ELR (cell line): ENCODE results near the gene ATP2B2.
A peak's percentile ranks its signal among the peaks of the same experiment; 100 is the strongest.

Experiments used
- DNase-seq: peaks from one replicate; pipeline ENCODE4 v3.0.0-alpha.2; 2015; ENCODE audit warnings: low read depth

Gene ATP2B2

GRCh38 chr3:10341901-10342398 is 163.4 kb downstream of the ATP2B2 start:
- DNase-seq, result no peak

- no peak for DNase-seq
These were observed 164.9 kb downstream of the ATP2B2 start for GRCh38 chr3:10340476-10340875.

GRCh38 chr3:10340046-10340445 is 165.3 kb downstream of the ATP2B2 start:
- DNase-seq, result no peak

- DNase-seq, result no peak
These were observed 165.9 kb downstream of the ATP2B2 start for GRCh38 chr3:10339376-10339955.

- no peak for DNase-seq
These were observed 166.6 kb downstream of the ATP2B2 start for GRCh38 chr3:10338591-10339353.

GRCh38 chr3:10338164-10338470 is 167.3 kb downstream of the ATP2B2 start:
- DNase-seq, result no peak

DNA sequence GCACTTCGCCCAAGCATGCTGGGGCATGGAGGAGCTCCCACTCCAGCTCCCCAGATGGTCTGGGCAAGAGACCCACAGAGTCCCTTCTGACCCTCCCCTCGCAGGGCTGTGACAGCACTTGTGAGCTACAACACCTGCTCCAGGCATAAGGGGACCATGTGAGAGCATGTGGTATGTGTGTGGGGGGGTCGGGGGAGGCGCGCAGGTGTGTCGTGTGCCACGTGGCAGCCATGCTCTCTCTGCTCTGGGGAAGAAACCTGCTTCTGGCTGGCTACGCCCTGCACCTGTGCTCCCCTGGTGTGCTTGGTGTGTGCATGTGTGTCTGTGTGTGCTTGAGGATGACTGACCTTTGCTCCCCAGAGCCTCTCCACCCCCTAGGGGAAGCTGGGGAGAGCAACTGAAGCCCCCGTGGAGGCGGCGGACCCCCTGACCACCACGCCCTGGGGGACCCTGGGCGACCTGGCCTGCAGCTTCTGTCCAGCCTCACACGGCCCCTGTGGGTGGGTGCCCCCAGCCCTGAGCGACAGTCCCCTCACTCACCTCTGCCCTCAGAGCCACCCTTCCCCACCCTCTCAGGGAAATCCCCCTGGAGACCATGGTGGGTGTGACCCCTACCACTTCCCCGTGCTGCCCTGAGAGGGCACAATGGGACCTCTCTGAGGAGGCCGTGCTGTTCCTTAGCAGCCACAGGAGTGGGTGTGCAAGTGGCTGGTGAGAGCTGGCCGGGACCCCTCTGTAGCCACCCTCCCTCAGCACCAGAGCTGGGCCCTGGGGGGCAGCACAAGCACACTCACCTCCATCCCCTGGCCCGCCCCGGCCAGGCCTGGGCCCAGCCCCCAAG is 167.8 kb downstream of the ATP2B2 start:
- DNase-seq, result no peak

GRCh38 chr3:10336761-10337160 is 168.6 kb downstream of the ATP2B2 start:
- no peak for DNase-seq

- DNase-seq, result no peak
These were observed 169.3 kb downstream of the ATP2B2 start for GRCh38 chr3:10335871-10336622.

DNA sequence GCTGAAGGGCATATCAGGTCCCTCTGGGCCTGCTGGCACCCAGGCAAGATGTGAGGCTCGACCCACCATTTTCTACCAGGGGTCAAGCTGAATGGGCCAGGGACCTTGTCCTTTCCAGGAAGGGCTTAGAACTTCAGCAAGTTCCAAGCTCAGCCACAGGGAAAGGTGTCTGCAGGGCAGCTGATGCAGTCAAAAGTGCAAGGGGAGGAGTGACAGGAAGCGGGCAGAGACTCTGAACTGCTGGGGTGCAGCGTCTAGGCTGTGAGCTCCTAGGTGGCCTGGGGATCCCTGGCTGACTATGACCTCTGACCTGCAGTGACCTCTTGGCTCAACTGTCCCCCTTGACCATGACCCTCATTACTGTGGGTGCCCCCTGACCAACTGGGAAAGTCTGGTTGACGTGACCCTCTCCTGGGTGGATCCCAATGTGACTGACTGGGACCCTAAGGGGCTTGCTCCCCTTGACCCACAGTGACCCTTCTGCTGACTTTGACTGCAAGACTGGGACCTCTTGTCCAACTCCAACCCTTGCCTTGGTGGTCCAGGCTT is 170.1 kb downstream of the ATP2B2 start:
- DNase-seq, result no peak

GRCh38 chr3:10334459-10334858 is 170.9 kb downstream of the ATP2B2 start:
- DNase-seq, result peak; percentile 43

DNA sequence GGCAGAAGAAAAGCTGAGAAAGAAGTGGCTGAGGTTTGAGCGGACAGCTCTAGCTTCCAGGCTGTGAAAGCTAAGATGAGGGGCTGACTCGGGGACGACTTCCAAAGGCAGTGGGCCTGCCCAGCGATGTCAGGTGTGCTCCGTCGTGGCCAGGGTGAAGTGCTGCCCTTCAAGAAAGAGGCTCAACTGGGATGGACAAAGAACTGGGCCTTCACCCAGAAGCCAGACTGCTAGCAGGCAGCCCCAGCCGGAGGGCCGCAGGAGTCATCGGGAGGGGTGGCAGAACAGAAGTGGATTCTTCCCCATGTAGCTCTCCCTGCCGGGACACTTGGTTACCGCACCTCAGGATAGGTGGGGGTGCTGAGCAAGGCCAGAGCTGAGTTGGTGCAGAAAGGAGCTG is 171.3 kb downstream of the ATP2B2 start:
- DNase-seq, result no peak

GRCh38 chr3:10333349-10333650 is 172.1 kb downstream of the ATP2B2 start:
- DNase-seq, result no peak

- no peak for DNase-seq
These were observed 172.7 kb downstream of the ATP2B2 start for GRCh38 chr3:10332481-10333348.

DNA sequence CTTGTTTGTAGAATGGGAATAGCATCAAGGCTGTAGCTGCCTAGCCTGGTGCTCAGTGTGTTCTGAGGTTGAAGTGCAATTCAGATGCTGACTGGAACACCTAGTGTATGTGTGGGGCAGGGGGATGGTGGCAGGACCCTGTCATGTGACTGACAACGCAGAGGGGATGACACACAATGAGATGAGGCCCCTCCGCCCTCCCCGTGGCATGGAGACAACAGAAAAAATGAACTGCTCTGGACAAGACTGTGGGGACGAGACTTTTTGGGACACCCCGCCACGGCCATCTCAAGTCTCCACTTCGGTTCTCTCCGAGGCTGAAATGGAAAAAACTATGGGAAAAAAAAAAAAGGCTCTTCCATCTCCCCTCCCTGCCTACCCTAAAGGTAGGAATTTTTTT is 174.1 kb downstream of the ATP2B2 start:
- no peak for DNase-seq

GRCh38 chr3:10330319-10330718 is 175.1 kb downstream of the ATP2B2 start:
- no peak for DNase-seq

GRCh38 chr3:10329495-10330015 is 175.8 kb downstream of the ATP2B2 start:
- no peak for DNase-seq

DNA sequence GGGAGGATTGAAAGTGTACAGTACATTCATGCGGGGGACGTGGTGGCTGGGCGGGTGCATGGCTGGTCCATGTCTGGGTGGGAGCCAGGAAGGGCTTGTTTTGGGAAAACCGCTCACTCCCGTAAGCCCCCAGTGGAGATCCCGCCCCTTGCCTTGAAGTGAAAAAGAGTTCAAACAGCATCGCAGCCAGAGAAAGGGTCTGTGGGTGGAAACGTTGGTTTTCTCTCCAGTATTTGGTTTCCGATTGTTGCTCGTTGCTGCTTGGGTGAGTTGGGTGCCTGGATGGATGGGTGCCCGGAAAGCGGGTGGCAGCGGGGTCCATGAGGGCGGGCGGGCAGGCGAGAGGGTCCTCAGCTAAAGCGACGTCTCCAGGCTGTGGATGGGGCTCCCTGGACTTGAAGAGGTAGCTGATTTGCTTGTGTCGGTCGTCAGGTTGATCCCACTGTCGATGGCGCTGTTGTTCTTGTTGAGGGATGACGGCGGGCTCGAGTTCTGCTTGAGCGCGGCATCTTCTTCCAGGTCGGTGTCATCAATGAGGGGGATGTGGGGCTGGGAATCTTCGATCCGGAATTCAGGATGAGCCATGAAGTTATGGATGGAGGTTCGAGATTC is 176.8 kb downstream of the ATP2B2 start:
- no peak for DNase-seq

GRCh38 chr3:10327592-10327991 is 177.8 kb downstream of the ATP2B2 start:
- no peak for DNase-seq

GRCh38 chr3:10322352-10322710 is 183.1 kb downstream of the ATP2B2 start:
- DNase-seq, result peak; percentile 38
